MM.1S (cell line): ENCODE measurements around the gene MAG.

Experiments
- DNase-seq: peaks from one replicate; pipeline ENCODE4 v3.0.0-alpha.2; 2015
- H2AFZ ChIP-seq: fragments of 300-600 bp; sonication (generic); 2 replicates; pipeline ENCODE4 v1.6.0; 2016; ENCODE audit warnings: antibody characterized with exemption, low read length
- H3F3A ChIP-seq: fragments of 300-600 bp; sonication (generic); 2 replicates; pipeline ENCODE4 v1.6.1; 2016; ENCODE audit warnings: mild to moderate bottlenecking, antibody characterized with exemption, low read length, moderate library complexity, mixed read lengths; ENCODE audit not compliant: insufficient read depth
- H3K27ac ChIP-seq: fragments of 300-600 bp; sonication (generic); 2 replicates; pipeline ENCODE4 v1.5.1; 2016; ENCODE audit warnings: mild to moderate bottlenecking, low read length
- H3K27me3 ChIP-seq: fragments of 300-600 bp; sonication (generic); replicated peaks from 2 replicates; pipeline ENCODE4 v1.6.0; 2016; ENCODE audit warnings: low read length; ENCODE audit not compliant: insufficient read depth
- H3K36me3 ChIP-seq: fragments of 300-600 bp; sonication (generic); replicated peaks from 2 replicates; pipeline ENCODE4 v1.6.1; 2016; ENCODE audit warnings: mild to moderate bottlenecking, low read length, mixed read lengths; ENCODE audit not compliant: insufficient read depth
- H3K4me1 ChIP-seq: fragments of 300-600 bp; sonication (generic); 2 replicates; pipeline ENCODE4 v1.6.1; 2016; ENCODE audit warnings: low read length, mixed read lengths
- H3K4me2 ChIP-seq: fragments of 300-600 bp; sonication (generic); 2 replicates; pipeline ENCODE4 v1.6.0; 2016; ENCODE audit warnings: low read depth, low read length
- H3K4me3 ChIP-seq: fragments of 300-600 bp; sonication (generic); 2 replicates; pipeline ENCODE4 v1.5.1; 2016; ENCODE audit warnings: low read length, mixed read lengths
- H3K79me2 ChIP-seq: fragments of 300-600 bp; sonication (generic); 2 replicates; pipeline ENCODE4 v1.6.1; 2016; ENCODE audit warnings: mixed run types, low read length, mixed read lengths
- H3K9ac ChIP-seq: fragments of 300-600 bp; sonication (generic); 2 replicates; pipeline ENCODE4 v1.6.1; 2016; ENCODE audit warnings: low read length, mixed read lengths
- H3K9me2 ChIP-seq: fragments of 300-600 bp; sonication (generic); replicated peaks from 2 replicates; pipeline ENCODE4 v1.6.1; 2016; ENCODE audit warnings: mild to moderate bottlenecking, low read length, mixed read lengths; ENCODE audit not compliant: insufficient read depth
- H3K9me3 ChIP-seq: fragments of 300-600 bp; sonication (generic); replicated peaks from 2 replicates; pipeline ENCODE4 v1.6.1; 2016; ENCODE audit warnings: mild to moderate bottlenecking, low read length, mixed read lengths; ENCODE audit not compliant: insufficient read depth
- H4K20me1 ChIP-seq: fragments of 300-600 bp; sonication (generic); 2 replicates; pipeline ENCODE4 v1.6.1; 2016; ENCODE audit warnings: mild to moderate bottlenecking, low read length, moderate library complexity, mixed read lengths; ENCODE audit not compliant: insufficient read depth
- EZH2 ChIP-seq: fragments of 300-600 bp; sonication (generic); optimal IDR thresholded peaks from 2 replicates; pipeline ENCODE3; 2017; ENCODE audit warnings: low read depth, mild to moderate bottlenecking, antibody characterized with exemption, low read length, mixed read lengths
- EZH2phosphoT487 ChIP-seq: fragments of 300-600 bp; sonication (generic); IDR thresholded peaks from 2 replicates; pipeline ENCODE4 v1.6.1; 2018; ENCODE audit warnings: antibody characterized with exemption, low read length
- TF ChIP-seq, protein P1 (sequence below): fragments of 300-600 bp; sonication (generic); IDR thresholded peaks from 2 replicates; pipeline ENCODE4 v1.5.1; 2016; ENCODE audit warnings: antibody characterized with exemption, low read length, mixed read lengths

MAG gene

GRCh38 chr19:35265126-35265899, 26.6 kb upstream of the MAG start:
- no peak overlapping the region for H3K4me2 ChIP-seq
- H3K9ac ChIP-seq, result no peak overlapping the region

DNA sequence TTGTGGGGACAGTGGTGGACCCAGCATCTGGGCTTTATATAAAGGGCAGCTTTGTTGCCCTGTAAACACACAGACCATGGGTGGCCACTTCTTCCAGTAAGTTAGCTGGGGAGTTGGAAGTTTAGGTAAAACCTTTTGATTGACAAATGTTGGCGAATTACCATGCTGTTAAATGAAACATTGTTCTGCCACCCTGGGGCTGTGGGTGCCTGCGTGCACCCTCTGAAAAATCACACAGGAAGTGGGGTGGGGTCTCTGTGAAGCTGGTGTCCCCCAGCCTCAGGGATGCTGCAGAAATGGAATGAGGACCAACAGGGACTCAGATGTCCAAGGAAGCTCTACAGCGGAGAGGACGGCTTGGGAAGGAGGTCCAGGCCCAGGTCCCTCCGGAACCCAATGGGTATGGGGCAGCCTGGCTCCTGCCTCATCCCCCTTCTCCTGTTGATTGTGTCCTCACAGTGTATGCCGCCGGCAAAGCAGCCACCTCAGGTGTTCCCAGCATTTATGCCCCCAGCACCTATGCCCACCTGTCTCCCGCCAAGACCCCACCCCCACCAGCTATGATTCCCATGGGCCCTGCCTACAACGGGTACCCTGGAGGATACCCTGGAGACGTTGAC, 26.0 kb upstream of the MAG start:
- H3K4me2 ChIP-seq, result no peak overlapping the region
- peaks cover 10% of the 10 kb centered on the region for H3F3A ChIP-seq
- no peaks in the 10 kb centered on the region for H3K27me3 ChIP-seq
- no peak overlapping the region for H3K27ac ChIP-seq
- peaks cover 30% of the 10 kb centered on the region for H3K79me2 ChIP-seq
- H3K9me3 ChIP-seq, result no peaks in the 10 kb centered on the region
- H3K9ac ChIP-seq, result no peak overlapping the region
- DNase-seq, result no peak
- TF ChIP-seq, protein P1, sequence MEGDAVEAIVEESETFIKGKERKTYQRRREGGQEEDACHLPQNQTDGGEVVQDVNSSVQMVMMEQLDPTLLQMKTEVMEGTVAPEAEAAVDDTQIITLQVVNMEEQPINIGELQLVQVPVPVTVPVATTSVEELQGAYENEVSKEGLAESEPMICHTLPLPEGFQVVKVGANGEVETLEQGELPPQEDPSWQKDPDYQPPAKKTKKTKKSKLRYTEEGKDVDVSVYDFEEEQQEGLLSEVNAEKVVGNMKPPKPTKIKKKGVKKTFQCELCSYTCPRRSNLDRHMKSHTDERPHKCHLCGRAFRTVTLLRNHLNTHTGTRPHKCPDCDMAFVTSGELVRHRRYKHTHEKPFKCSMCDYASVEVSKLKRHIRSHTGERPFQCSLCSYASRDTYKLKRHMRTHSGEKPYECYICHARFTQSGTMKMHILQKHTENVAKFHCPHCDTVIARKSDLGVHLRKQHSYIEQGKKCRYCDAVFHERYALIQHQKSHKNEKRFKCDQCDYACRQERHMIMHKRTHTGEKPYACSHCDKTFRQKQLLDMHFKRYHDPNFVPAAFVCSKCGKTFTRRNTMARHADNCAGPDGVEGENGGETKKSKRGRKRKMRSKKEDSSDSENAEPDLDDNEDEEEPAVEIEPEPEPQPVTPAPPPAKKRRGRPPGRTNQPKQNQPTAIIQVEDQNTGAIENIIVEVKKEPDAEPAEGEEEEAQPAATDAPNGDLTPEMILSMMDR, result no peak
- TF ChIP-seq EZH2phosphoT487, result no peak
- H3K9me2 ChIP-seq, result no peaks in the 10 kb centered on the region
- H4K20me1 ChIP-seq, result no peaks in the 10 kb centered on the region
- H3K4me3 ChIP-seq, result no peak overlapping the region
- no peaks in the 10 kb centered on the region for H3K36me3 ChIP-seq
- H3K4me1 ChIP-seq, result no peaks in the 10 kb centered on the region
- no peak overlapping the region for H2AFZ ChIP-seq

More at GRCh38 chr19:35265126-35265899, 26.6 kb upstream of the MAG start:
- TF ChIP-seq, protein P1, result no peak
- no peak for TF ChIP-seq EZH2phosphoT487
- TF ChIP-seq EZH2, result no peak
- Histone ChIP-seq H4K20me1 (no peaks in the 10 kb centered on the region), H3K79me2 (peaks cover 26% of the 10 kb centered on the region), H3K27me3 (no peaks in the 10 kb centered on the region), H3K4me1 (no peaks in the 10 kb centered on the region), H3K4me3 (no peak overlapping the region), H2AFZ (no peak overlapping the region), H3F3A (peaks cover 10% of the 10 kb centered on the region), H3K9me3 (no peaks in the 10 kb centered on the region), H3K9me2 (no peaks in the 10 kb centered on the region), H3K36me3 (no peaks in the 10 kb centered on the region), H3K27ac (no peak overlapping the region)
- DNase-seq, result no peak

- no peaks in the 10 kb centered on the region for H4K20me1 ChIP-seq
- TF ChIP-seq, protein P1, result no peak
- TF ChIP-seq EZH2phosphoT487 (no peak), EZH2 (no peak)
- H3K9me2 ChIP-seq, result no peaks in the 10 kb centered on the region
- H3K27ac ChIP-seq, result no peak overlapping the region; the same call in 1 of the 2 replicates
- H3K4me3 ChIP-seq, result peak overlapping the region; percentile 73
- H3K36me3 ChIP-seq, result 0 out of 2 replicates have a peak, but pooled peaks cover 2% of the 10 kb centered on the region
- peak overlapping the region; percentile 73; the same call in 1 of the 2 replicates for H3K9ac ChIP-seq
- peak overlapping the region; percentile 93 for H3K4me2 ChIP-seq
- no peaks in the 10 kb centered on the region for H3K9me3 ChIP-seq
- H3K4me1 ChIP-seq, result no peaks in the 10 kb centered on the region
- no peak for DNase-seq
- peak overlapping the region; percentile 40; the same call in 1 of the 2 replicates for H2AFZ ChIP-seq
- peaks cover 10% of the 10 kb centered on the region for H3F3A ChIP-seq
- H3K79me2 ChIP-seq, result peaks cover 33% of the 10 kb centered on the region
- no peaks in the 10 kb centered on the region for H3K27me3 ChIP-seq
These were observed 25.2 kb upstream of the MAG start for GRCh38 chr19:35266520-35267352.
